LNCAP (cell line): ENCODE results near the gene SMIM35.

Experiments used
- TF ChIP-seq, protein P1 (sequence below): fragments of 450-650 bp; IDR thresholded peaks from 2 replicates; pipeline ENCODE4 v1.5.1; 2017; ENCODE audit warnings: mild to moderate bottlenecking

The SMIM35 gene

DNA sequence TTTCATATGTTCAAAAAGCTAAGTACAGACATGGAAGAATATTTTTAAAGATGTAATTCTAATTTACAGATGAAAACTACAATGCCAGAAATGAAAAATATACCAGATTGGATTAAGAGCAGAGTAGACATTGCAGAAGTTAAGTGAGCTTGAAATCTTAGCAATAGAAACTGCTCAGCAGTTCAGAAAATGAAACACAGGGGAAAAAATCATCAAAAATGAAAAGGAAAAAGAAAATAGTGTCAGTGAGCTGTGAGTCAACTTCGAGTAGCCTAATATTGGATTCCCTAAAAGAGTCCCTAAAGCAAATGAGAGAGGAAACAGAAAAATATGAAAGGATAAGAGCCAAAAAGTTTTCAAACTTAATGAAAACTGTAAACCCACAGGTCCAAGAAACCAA lies 126.4 kb downstream of the SMIM35 start:
- TF ChIP-seq, protein P1, sequence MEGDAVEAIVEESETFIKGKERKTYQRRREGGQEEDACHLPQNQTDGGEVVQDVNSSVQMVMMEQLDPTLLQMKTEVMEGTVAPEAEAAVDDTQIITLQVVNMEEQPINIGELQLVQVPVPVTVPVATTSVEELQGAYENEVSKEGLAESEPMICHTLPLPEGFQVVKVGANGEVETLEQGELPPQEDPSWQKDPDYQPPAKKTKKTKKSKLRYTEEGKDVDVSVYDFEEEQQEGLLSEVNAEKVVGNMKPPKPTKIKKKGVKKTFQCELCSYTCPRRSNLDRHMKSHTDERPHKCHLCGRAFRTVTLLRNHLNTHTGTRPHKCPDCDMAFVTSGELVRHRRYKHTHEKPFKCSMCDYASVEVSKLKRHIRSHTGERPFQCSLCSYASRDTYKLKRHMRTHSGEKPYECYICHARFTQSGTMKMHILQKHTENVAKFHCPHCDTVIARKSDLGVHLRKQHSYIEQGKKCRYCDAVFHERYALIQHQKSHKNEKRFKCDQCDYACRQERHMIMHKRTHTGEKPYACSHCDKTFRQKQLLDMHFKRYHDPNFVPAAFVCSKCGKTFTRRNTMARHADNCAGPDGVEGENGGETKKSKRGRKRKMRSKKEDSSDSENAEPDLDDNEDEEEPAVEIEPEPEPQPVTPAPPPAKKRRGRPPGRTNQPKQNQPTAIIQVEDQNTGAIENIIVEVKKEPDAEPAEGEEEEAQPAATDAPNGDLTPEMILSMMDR, result no peak

DNA sequence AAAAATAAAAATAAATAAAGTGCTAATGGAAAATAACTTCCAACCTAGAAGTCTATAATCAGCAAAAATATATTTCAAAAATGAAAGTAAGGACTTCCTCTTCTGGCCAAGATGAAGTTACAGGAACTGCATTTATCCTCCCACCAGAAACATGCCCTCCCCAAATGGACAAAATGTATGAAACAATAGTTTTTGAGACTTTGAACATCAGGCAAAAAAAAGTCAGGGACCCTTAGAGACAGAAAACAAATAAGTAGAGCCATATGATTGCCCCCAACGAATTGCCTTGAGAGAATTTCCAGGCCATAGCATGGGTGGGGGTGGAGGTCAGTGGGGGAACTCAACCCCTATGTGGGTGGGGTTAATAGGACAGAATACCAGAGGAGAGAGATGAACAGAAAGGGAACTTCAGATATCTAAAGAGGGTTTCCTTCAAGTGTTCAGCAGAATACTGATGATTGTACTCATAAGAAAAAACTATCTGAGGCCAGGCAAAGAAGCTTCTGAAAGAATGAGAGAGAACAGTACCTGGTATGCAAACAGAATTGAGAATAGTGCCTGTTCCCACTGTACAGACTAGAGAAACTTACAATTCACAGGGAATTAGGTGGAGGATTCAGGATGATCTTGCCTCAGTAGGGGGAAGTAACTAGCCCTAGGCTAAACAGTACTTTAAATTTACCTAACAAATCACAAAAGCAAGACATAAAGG lies 127.2 kb downstream of the SMIM35 start:
- TF ChIP-seq, protein P1, result no peak

DNA sequence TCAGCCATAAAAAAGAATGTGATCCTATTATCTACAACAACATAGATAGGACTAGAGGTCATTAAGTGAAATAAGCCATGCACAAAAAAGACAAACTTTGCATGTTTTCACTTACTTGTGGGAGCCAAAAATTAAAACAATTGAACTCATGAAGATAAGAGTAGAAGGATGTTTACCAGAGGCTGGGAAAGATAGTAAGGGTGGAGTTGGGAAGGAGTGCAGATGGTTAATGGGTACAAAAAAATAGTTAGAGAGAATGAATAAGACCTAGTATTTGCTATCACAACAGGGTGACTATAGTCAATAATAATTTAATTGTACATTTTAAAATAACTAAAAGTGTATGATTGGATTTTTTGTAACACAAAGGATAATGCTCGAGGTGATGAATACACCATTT lies 127.8 kb downstream of the SMIM35 start:
- TF ChIP-seq, protein P1, result no peak
